ENCODE results near the gene PTCH1. TPM values are rescaled to one million over a fixed set of nuclear protein-coding genes. Genes with fewer than 3 reads are reported as not detected.

PTCH1 gene
- total RNA-seq, 2 donors from 2014 or later: 26.0 to 32.9 TPM

GRCh38 chr9:95459178-95459577 lies 57.6 kb downstream of the PTCH1 start:
- H3K36me3 Mint-ChIP-seq (ENCODE audit: low read depth): peaks cover 75% of the 10 kb centered on the region
- Histone ChIP-seq H3K36me3 (ENCODE audit: control insufficient read depth, insufficient read depth, low read length) (peaks cover 72% of the 10 kb centered on the region), H3K9ac (ENCODE audit: extremely low read depth, low read length, poor library complexity, severe bottlenecking) (no peak overlapping the region), H3K27ac (ENCODE audit: low read depth, low read length) (no peak overlapping the region), H3K9me3 (ENCODE audit: control insufficient read depth, low read length) (no peaks in the 10 kb centered on the region), H3K4me1 (ENCODE audit: control insufficient read depth, insufficient read depth, low read length) (peaks cover 19% of the 10 kb centered on the region), H3K4me3 (ENCODE audit: low read length) (no peak overlapping the region), H3K27me3 (ENCODE audit: control insufficient read depth, insufficient read depth, low read length, poor library complexity, severe bottlenecking) (no peaks in the 10 kb centered on the region)
- WGBS, 2 experiments (ENCODE audit: insufficient coverage in 1 of 2, insufficient read length in 1 of 2): 80 to 88% methylated on average over 12 to 13 of the region's 13 CpGs
- TF ChIP-seq CTCF (conservative IDR thresholded peaks at IDR 0.05): no peak
- H3K9me3 Mint-ChIP-seq: no peaks in the 10 kb centered on the region
- no peaks in the 10 kb centered on the region for H3K27me3 Mint-ChIP-seq (ENCODE audit: insufficient read depth)
- H3K4me3 Mint-ChIP-seq: no peak overlapping the region
- DNase-seq: no peak
- peaks cover 46% of the 10 kb centered on the region for H3K4me1 Mint-ChIP-seq
- peak overlapping the region; percentile 65 for H3K27ac Mint-ChIP-seq

- Mint-ChIP-seq H3K27ac (no peak overlapping the region), H3K4me3 (no peak overlapping the region), H3K4me1 (peaks cover 46% of the 10 kb centered on the region), H3K27me3 (ENCODE audit: insufficient read depth) (no peaks in the 10 kb centered on the region), H3K36me3 (ENCODE audit: low read depth) (peaks cover 78% of the 10 kb centered on the region), H3K9me3 (no peaks in the 10 kb centered on the region)
- TF ChIP-seq CTCF (conservative IDR thresholded peaks at IDR 0.05): no peak
- Histone ChIP-seq H3K9ac (ENCODE audit: extremely low read depth, low read length, poor library complexity, severe bottlenecking) (no peak overlapping the region), H3K9me3 (ENCODE audit: control insufficient read depth, low read length) (no peaks in the 10 kb centered on the region), H3K4me3 (ENCODE audit: low read length) (no peak overlapping the region), H3K27ac (ENCODE audit: low read depth, low read length) (no peak overlapping the region), H3K27me3 (ENCODE audit: control insufficient read depth, insufficient read depth, low read length, poor library complexity, severe bottlenecking) (no peaks in the 10 kb centered on the region), H3K36me3 (ENCODE audit: control insufficient read depth, insufficient read depth, low read length) (peaks cover 76% of the 10 kb centered on the region), H3K4me1 (ENCODE audit: control insufficient read depth, insufficient read depth, low read length) (peaks cover 19% of the 10 kb centered on the region)
- no peak for DNase-seq
- 92 to 94% methylated on average over 2 to 6 of the region's 6 CpGs for WGBS, 2 experiments (ENCODE audit: insufficient coverage in 1 of 2, insufficient read length in 1 of 2)
Observed at GRCh38 chr9:95458666-95459065, 58.1 kb downstream of the PTCH1 start.

GRCh38 chr9:95457769-95458168 lies 59.0 kb downstream of the PTCH1 start:
- no peak overlapping the region for H3K27ac Mint-ChIP-seq
- TF ChIP-seq CTCF (conservative IDR thresholded peaks at IDR 0.05): no peak
- WGBS, 2 experiments (ENCODE audit: insufficient coverage in 1 of 2, insufficient read length in 1 of 2): 91 to 95% methylated on average over 9 to 12 of the region's 12 CpGs
- no peaks in the 10 kb centered on the region for H3K27me3 Mint-ChIP-seq (ENCODE audit: insufficient read depth)
- no peak overlapping the region for H3K9ac ChIP-seq (ENCODE audit: extremely low read depth, low read length, poor library complexity, severe bottlenecking)
- peaks cover 38% of the 10 kb centered on the region for H3K4me1 Mint-ChIP-seq
- no peak for DNase-seq
- no peaks in the 10 kb centered on the region for H3K9me3 Mint-ChIP-seq
- no peaks in the 10 kb centered on the region for H3K9me3 ChIP-seq (ENCODE audit: control insufficient read depth, low read length)
- H3K4me3 ChIP-seq (ENCODE audit: low read length): no peak overlapping the region
- peaks cover 86% of the 10 kb centered on the region for H3K36me3 Mint-ChIP-seq (ENCODE audit: low read depth)
- H3K36me3 ChIP-seq (ENCODE audit: control insufficient read depth, insufficient read depth, low read length): peaks cover 85% of the 10 kb centered on the region
- H3K4me3 Mint-ChIP-seq: no peak overlapping the region
- H3K4me1 ChIP-seq (ENCODE audit: control insufficient read depth, insufficient read depth, low read length): peaks cover 19% of the 10 kb centered on the region
- no peaks in the 10 kb centered on the region for H3K27me3 ChIP-seq (ENCODE audit: control insufficient read depth, insufficient read depth, low read length, poor library complexity, severe bottlenecking)
- no peak overlapping the region for H3K27ac ChIP-seq (ENCODE audit: low read depth, low read length)

Measured in endodermal cell (in vitro differentiated cells).